ELF-1 (cell line): Measurements from ENCODE around the gene RPL3.

ENCODE experiments used
- DNase-seq: peaks from one replicate; pipeline ENCODE4 v3.0.0-alpha.2; 2016; ENCODE audit warnings: low read depth, low spot score

RPL3 gene

DNA sequence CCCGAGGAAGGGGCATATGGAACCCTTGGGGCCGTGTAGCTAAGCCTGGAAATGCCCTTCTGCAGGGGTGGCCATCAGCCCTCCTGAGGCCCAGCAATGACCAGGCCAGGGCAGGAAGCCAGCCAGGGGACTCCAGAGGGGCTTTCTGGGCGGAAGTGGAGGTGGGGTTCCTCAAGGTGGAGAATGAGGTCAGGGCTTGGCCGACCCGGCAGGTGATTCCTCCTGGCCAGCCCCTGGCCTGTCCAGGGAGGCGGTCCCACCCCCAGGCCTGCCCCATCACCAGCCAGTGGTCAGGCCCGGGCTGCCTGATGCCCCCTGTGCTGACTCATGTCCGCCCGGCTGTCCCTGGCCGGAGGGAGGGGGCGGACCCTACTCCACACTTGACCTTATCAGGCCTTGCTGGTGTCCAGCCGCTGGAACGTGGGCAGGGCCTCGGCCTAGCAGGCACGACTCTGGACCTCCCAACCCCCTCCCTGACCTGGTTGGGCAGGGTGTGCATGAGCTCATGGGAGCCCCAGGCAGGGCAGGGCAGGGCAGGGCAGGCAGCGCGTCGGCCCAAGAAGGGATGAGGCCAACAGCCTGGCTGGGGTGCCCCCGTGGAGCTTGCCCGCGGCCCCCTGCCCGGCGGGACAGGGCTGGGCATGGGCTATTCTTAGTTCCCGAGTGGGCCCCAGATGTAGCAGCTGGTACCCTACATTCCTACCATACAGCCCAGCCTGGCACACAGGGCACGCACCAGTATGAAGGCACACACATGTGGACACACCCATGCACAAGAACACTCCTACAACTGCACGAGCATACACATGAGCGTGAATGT is 35.9 kb downstream of the RPL3 start:
- DNase-seq: peak; percentile 73

DNA sequence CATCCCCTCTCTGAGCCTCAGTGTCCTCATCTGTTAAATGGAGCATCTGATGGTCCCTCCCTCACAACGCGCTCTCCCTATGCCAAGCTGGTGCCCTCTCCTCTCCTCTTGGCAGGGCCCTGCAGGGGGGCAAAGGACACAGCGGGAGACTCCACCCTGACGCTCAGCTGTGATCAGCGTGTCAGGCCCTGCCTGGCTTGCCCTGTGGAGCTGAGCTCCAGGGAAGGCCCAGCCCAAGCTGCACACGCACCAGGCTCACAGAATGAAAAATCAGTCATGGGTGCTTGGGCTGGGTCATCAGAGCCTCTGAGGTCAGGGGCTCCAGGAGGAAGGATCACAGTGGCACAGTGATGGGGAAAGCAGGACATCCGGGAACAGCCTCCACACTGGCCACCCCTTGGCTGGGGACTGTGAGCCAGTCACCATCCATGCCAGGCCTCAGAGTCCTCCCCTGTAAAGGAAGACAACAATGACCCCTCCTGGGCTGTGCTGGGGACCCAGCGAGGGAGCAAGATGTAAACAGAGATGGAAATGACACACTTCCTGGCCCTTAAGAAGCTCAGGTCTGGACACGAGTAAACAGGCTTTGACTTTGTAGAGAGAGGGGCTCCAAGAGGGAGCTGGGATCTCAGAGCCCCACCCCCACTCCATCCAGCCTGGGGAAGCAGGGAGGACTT is 36.6 kb downstream of the RPL3 start:
- DNase-seq: no peak

DNA sequence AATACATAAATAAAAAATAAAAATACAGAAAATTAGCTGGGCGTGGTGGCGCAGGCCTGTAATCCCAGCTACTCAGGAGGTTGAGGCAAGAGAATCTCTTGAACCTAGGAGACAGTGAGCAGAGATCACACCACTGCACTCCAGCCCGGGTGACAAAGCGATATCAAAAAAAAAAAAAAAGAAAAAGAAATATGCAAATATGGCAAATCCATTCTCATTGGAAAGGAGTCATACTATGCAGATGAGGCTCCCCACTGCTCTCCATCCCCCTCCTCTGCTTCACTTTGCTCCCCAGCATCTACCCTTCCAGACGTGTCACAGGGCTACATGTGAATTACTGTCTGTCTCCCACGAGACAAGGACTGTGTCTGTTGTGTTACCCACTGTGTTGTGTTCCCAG is 38.3 kb downstream of the RPL3 start:
- DNase-seq: no peak

DNA sequence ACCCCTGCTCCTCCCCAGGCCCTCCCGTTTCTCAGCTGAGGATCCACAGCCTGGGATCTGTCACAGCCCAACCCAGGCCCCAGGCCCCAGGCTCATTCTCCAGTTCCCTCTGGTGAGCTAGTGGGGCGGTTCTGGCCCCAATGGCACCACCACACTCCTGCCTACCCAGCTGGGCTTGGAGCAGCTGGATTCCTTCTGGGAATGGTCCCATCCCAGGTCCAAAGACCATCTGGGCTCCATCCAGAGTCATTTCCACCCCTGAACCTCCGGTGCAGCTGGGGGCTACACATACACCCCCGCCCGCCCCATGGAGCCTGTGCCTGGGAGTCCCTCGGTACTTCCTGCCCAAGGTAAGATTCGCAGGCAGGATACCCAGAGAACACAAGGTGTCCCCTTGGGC is 39.2 kb downstream of the RPL3 start:
- no peak for DNase-seq

GRCh38 chr22:39279170-39279850 is 40.1 kb downstream of the RPL3 start:
- DNase-seq: peak; percentile 61

DNA sequence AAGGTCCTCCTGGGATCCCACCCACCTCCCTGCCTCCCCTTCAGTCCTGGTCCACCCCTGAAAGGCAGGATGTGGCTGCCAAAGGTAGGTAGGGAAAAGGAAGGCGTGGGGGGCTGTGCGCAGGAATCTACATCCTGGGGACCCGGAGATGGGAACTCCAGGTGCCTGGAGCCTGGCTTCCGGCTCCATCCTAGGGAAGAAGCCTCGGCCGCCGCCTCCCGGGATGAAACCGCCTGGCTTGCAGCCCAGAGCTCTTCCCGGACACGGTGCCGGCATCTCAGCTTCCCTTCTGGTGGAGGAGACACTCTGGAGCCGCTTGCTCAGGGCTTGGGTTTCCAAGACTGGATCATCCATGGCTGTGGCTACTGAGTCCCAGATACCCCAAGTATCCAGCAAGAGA is 41.4 kb downstream of the RPL3 start:
- no peak for DNase-seq

DNA sequence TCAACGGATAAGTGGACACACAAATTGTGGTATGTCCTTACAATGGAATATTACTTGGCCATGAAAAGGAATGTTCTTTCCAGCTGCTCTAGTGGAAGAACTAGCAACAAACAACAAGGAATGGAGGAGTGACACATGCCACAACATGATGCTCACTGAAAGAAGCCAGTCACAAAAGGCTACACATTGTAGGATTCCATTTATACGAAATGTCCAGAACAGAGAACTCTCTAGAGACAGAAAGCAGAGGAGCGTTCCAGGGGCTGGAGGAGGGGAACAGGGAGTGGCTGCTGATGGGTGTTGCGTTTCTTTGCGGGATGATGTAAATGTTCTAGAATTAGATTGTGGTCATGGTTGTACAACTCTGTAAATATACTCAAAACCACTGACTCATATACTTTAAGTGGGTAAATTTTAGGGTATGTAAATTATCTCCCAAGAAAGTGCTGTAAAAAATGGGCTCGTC is 42.2 kb downstream of the RPL3 start:
- no peak for DNase-seq

- no peak for DNase-seq
Measured at GRCh38 chr22:39276440-39277141, 42.8 kb downstream of the RPL3 start.

DNA sequence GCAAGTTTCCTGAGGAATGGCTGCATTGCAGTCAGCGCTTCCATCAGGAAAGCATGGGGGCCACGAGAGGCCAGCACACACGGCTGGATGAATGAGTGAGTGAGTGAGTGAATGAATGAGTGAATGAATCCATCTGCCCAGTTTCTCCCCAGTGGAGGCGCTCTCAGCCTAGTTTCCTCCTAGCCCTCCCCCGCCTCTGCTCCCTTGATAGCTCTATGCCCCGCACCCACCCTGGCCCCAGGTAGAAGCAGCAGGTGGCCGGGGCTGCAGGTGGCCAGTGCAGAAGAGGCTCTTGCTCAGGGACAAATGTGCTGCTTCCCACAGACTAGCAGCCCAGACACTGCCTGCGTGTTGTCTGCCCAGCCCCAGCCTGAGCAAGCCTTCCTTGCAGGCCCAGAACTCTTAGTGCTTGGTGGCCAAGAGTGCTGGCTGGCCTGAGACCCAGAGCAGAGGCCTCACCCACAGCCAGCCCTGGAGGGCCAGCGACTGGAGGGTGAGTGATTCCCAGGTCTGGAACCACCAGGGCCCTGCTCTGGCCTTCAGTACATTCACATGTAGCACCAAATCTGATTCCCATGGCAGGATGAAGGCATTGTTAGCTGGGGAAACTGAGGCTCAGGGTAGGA is 43.5 kb downstream of the RPL3 start:
- DNase-seq: no peak

DNA sequence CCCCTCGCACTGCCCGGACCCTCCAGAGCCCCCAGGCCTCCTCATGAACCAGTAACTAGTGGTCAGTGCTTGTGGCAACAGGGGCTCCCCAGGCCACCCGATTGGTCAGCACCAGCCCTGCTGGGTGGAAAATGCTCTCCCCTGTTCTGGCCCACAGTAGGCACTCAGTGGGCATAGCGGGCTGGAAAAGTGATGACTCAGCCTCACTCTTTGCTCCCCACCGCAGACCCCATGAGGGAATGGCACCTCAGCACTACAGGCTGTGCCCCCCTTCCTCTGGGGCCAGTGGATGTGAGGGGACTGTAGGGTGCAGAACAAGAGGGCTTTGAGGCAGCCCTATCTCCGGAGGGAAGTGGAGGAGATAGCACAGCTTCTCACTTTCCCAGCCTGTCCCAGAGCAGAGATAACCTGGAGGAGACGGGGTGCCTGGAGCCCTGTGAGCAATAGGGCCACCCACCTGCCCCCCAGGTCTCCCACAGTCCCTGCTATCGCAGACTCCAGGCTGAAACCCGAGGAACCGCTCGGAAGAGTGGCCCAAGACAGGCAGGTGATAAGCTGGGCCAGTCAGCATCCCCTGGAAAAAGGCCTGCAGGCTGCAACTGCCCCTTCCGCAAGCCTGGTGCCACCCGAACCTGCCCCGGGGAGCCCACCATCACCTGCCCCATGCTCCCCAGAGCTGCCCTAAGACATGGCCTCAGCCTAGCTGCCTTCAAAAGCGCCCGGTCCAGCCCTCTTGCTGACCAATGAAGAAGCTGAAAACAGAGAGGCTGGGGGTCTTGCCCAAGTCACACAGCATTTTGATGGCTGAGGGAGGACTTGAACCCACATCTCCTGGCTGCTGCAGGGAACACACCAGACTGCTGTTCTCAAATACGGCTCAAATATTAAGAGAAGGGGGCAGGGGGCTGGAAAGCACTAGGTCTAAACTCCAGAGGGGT is 45.2 kb downstream of the RPL3 start:
- DNase-seq: no peak

DNA sequence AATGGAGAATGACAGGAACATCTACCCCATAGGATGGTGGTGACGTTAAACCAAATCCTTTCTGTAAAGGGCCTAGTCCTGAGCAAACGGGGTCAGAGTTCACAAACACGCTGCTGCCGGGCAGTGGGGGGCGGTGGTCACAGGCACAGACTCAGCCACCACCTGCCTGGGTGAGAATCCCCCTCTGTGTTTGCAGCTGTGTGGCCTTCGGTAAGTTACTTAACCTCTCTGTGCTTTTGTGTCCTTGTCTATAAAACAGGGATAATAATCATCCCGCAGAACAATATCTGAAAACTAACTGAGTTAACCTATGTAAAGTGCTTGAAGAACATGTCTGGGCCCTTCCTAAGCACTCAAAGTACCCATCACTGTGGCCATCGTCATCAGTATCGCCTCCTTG is 48.6 kb downstream of the RPL3 start:
- DNase-seq: no peak

GRCh38 chr22:39270280-39270679 is 49.1 kb downstream of the RPL3 start:
- no peak for DNase-seq

GRCh38 chr22:39269095-39269790 is 50.2 kb downstream of the RPL3 start:
- no peak for DNase-seq

- no peak for DNase-seq
Measured at GRCh38 chr22:39268645-39269044, 50.8 kb downstream of the RPL3 start.

- no peak for DNase-seq
Measured at GRCh38 chr22:39267974-39268373, 51.4 kb downstream of the RPL3 start.

DNA sequence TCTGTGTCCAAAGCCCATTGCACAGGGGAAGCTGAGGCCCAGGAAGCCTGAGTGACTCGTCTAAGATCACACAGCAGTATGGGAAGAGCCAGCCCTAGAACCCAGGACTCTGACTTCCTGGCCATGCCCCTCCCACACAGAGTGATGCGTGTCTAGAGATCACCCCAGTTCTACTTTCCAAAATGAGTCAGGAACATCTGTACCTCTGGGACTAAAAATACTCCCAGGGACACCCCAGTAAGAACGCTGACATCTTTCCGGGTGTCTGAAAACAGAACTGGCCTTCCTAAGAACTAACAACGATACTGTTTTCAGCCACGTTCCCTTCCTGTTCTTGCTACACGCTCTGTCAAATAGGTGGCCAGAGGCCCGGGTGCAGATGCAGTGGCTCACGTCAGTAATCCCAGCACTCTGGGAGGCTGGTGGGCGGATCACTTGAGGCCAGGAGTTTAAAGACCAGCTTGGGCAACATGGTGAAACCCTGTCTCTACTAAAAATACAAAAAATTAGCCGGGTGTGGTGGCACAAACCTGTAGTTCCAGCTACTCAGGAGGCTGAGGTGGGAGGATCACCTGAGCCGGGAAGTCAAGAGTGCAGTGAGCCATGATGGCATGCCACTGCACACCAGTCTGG is 52.9 kb downstream of the RPL3 start:
- DNase-seq: no peak

- no peak for DNase-seq
Measured at GRCh38 chr22:39265143-39265886, 54.1 kb downstream of the RPL3 start.

DNA sequence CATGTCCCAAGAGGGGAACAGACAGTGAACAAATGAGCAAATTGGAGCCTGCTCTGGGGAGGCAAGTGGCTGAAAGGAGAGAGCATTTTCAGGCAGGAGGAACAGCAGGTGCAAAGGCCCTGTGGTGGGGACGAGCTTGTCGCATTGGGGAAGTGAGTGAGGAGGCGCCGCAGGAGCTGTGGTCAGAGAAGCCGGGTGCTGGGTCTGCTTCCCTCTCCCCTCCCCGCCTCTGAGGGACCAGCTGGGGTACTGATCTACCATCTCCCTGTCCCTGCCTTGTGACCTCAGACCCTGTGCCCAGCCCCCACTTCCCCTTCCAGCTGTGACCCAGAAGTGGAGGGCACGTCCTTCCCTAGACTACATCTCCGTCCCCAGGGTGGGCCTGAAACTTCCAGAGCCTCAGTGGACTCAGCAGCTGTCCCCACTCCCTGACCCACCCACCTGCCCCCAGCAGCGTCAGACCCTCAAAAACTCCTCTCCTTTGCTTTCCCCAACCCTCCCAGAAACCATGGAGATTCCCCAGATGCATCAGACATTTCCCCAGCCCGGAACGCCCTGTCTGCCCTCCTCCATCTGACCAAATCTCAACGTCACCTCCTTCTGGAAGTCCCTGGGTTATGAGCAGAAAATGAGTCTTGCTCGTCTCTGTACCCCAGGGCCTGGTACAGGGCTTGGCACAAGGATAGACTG is 54.9 kb downstream of the RPL3 start:
- no peak for DNase-seq
